GM23338 (cell line): ENCODE measurements around the gene ZMAT3. TPM values are rescaled to one million over a fixed set of nuclear protein-coding genes. Genes with fewer than 3 reads are reported as not detected.

ENCODE experiments used
- ATAC-seq: fragments of 200-7000 bp; cut with Tn5 transposase; 3 replicates; pipeline ENCODE4 v1.9.1; 2020
- DNase-seq: peaks from one replicate; pipeline ENCODE4 v3.0.0-alpha.2; 2015; ENCODE audit warnings: low spot score
- H2AFZ ChIP-seq: fragments of 200-600 bp; sonication (generic); 2 replicates; pipeline ENCODE4 v1.8.0; 2016; ENCODE audit warnings: antibody characterized with exemption, mild to moderate bottlenecking, moderate library complexity
- H3F3A ChIP-seq: fragments of 200-600 bp; sonication (generic); replicated peaks from 2 replicates; pipeline ENCODE4 v1.8.0; 2017; ENCODE audit warnings: antibody characterized with exemption, mixed run types, low read depth
- H3K27ac ChIP-seq: fragments of 200-600 bp; sonication (generic); 2 replicates; pipeline ENCODE4 v1.6.1; 2016; ENCODE audit warnings: low read depth
- H3K27me3 ChIP-seq: fragments of 200-600 bp; sonication (generic); 2 replicates; pipeline ENCODE4 v1.8.0; 2016; ENCODE audit warnings: mild to moderate bottlenecking, mixed run types, moderate library complexity; ENCODE audit not compliant: insufficient read depth
- H3K36me3 ChIP-seq: fragments of 200-600 bp; sonication (generic); 2 replicates; pipeline ENCODE4 v1.8.0; 2016; ENCODE audit warnings: mild to moderate bottlenecking; ENCODE audit not compliant: insufficient read depth
- H3K4me1 ChIP-seq: fragments of 200-600 bp; sonication (generic); 2 replicates; pipeline ENCODE4 v1.8.0; 2016; ENCODE audit warnings: mild to moderate bottlenecking, moderate library complexity; ENCODE audit not compliant: insufficient read depth
- H3K4me2 ChIP-seq: fragments of 200-600 bp; sonication (generic); 2 replicates; pipeline ENCODE4 v1.7.1; 2017; ENCODE audit warnings: mixed run types
- H3K4me3 ChIP-seq: fragments of 200-600 bp; sonication (generic); 2 replicates; pipeline ENCODE4 v1.6.1; 2016; ENCODE audit warnings: mixed run types
- H3K79me2 ChIP-seq: fragments of 200-600 bp; sonication (generic); replicated peaks from 2 replicates; pipeline ENCODE4 v1.8.0; 2017; ENCODE audit warnings: mild to moderate bottlenecking; ENCODE audit not compliant: insufficient read depth
- H3K9me2 ChIP-seq: fragments of 200-600 bp; sonication (generic); 2 replicates; pipeline ENCODE4 v1.8.0; 2017; ENCODE audit not compliant: insufficient read depth
- H4K20me1 ChIP-seq: fragments of 200-600 bp; sonication (generic); replicated peaks from 2 replicates; pipeline ENCODE4 v1.8.0; 2017; ENCODE audit warnings: mild to moderate bottlenecking; ENCODE audit not compliant: insufficient read depth
- H3K27ac Mint-ChIP-seq: 2 replicates; pipeline ENCODE4 v1.8.0; 2020; ENCODE audit warnings: inconsistent platforms, mild to moderate bottlenecking, moderate library complexity, mixed read lengths
- H3K27me3 Mint-ChIP-seq: 3 replicates; pipeline ENCODE4 v1.8.0; 2022; ENCODE audit warnings: low read depth, mild to moderate bottlenecking, moderate library complexity, mixed read lengths, inconsistent platforms; ENCODE audit not compliant: insufficient read depth, poor library complexity
- H3K36me3 Mint-ChIP-seq: 3 replicates; pipeline ENCODE4 v1.8.0; 2021; ENCODE audit warnings: low read depth, mild to moderate bottlenecking, inconsistent platforms, moderate library complexity, mixed read lengths
- H3K4me1 Mint-ChIP-seq: 3 replicates; pipeline ENCODE4 v1.8.0; 2020; ENCODE audit warnings: mild to moderate bottlenecking, inconsistent platforms, mixed read lengths
- H3K4me3 Mint-ChIP-seq: 3 replicates; pipeline ENCODE4 v1.8.0; 2021; ENCODE audit warnings: moderate library complexity, mild to moderate bottlenecking, inconsistent platforms, mixed read lengths
- H3K9me3 Mint-ChIP-seq: 3 replicates; pipeline ENCODE4 v1.8.0; 2020; ENCODE audit warnings: moderate library complexity, mild to moderate bottlenecking, inconsistent platforms, mixed read lengths
- CREB1 ChIP-seq: fragments of 250-450 bp; sonication (Bioruptor Pico); IDR thresholded peaks from 2 replicates; pipeline ENCODE4 v1.5.0; 2020; ENCODE audit warnings: low read depth, mild to moderate bottlenecking, moderate library complexity
- EZH2 ChIP-seq: fragments of 200-600 bp; sonication (generic); IDR thresholded peaks from one replicate; pipeline ENCODE4 v1.8.0; 2017; ENCODE audit warnings: antibody characterized with exemption, mild to moderate bottlenecking, low read depth; ENCODE audit not compliant: unreplicated experiment
- EZH2phosphoT487 ChIP-seq: fragments of 200-600 bp; sonication (generic); IDR thresholded peaks from one replicate; pipeline ENCODE4 v1.8.1; 2018; ENCODE audit warnings: antibody characterized with exemption; ENCODE audit not compliant: unreplicated experiment
- JUNB ChIP-seq: IDR thresholded peaks from one replicate; pipeline ENCODE4 v1.6.1; 2016; ENCODE audit warnings: antibody characterized with exemption; ENCODE audit not compliant: unreplicated experiment
- NANOG ChIP-seq: IDR thresholded peaks from 2 replicates; pipeline ENCODE4 v1.6.1; 2016; ENCODE audit warnings: antibody characterized with exemption, borderline replicate concordance
- POLR2AphosphoS5 ChIP-seq: IDR thresholded peaks from 2 replicates; pipeline ENCODE4 v1.6.1; 2016; ENCODE audit warnings: antibody characterized with exemption, low read depth
- STAT1 ChIP-seq: IDR thresholded peaks from one replicate; pipeline ENCODE4 v1.6.1; 2016; ENCODE audit warnings: antibody characterized with exemption; ENCODE audit not compliant: unreplicated experiment
- ZNF114 ChIP-seq: fragments of 250-450 bp; sonication (Bioruptor Pico); IDR thresholded peaks from 2 replicates; pipeline ENCODE4 v1.5.0; 2020; ENCODE audit warnings: mild to moderate bottlenecking, moderate library complexity
- ZNF331 ChIP-seq: fragments of 250-450 bp; sonication (Bioruptor Pico); IDR thresholded peaks from 2 replicates; pipeline ENCODE4 v1.5.0; 2020; ENCODE audit warnings: low read depth, mild to moderate bottlenecking, moderate library complexity
- polyA plus RNA-seq: library from polyadenylated mRNA; unstranded; fragments of >200 nt; fragmentation: Nextera tagmentation; extraction: Ambion mirVana; gene quantifications from 2 replicates; pipeline ENCODE4 v1.2.1, GENCODE V29; 2016
- total RNA-seq: library from RNA; depleted of rRNA; stranded (reverse); fragments of >200 nt; shearing (Covaris generic); gene quantifications from 2 replicates; pipeline ENCODE4 v1.2.3, GENCODE V29; 2014
- TF ChIP-seq, protein P1 (sequence below): IDR thresholded peaks from one replicate; pipeline ENCODE4 v1.6.1; 2018; ENCODE audit warnings: antibody characterized with exemption; ENCODE audit not compliant: unreplicated experiment
- TF ChIP-seq, protein P2 (sequence below): fragments of 250-450 bp; sonication (Bioruptor Pico); IDR thresholded peaks from 2 replicates; pipeline ENCODE4 v1.5.0; 2020; ENCODE audit warnings: mild to moderate bottlenecking, moderate library complexity
- TF ChIP-seq, protein P3 (sequence below): IDR thresholded peaks from 2 replicates; pipeline ENCODE4 v1.6.1; 2016; ENCODE audit warnings: antibody characterized with exemption
- TF ChIP-seq, protein P4 (sequence below), 2 experiments: fragments of 200-600 bp in 1 of 2; sonication (generic) in 1 of 2; conservative IDR thresholded peaks; 2 replicates each; pipeline versions ENCODE4 v1.5.1 to v1.6.1; 2016 to 2017; ENCODE audit warnings: antibody characterized with exemption in 2 of 2, low read depth in 2 of 2, mild to moderate bottlenecking in 2 of 2, moderate library complexity in 1 of 2

The ZMAT3 gene
- total and polyA plus RNA-seq, 2 experiments from 2014 or later, result 10.0 to 17.3 TPM

DNA sequence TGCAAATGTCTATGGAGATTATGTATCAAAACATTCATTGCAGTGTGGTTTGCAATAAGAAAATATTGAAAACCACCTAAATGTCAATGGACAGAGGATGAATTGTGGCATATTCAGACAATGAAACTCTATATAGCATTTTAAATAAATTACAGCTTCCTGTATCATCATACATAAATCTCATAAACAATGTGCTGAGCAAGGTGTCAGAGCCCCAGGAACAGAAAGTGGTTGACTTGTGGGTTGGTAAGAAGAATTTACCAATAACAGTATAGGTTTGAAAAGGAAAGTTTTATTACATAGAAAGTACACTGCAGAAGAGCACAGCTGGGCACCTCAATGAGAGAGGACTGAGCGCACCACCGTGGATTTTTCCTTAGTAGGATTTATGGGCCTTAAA, 75.2 kb downstream of the ZMAT3 start:
- no peak overlapping the region for H3K4me3 Mint-ChIP-seq
- no peak overlapping the region for H3K27ac Mint-ChIP-seq
- TF ChIP-seq, protein P1, sequence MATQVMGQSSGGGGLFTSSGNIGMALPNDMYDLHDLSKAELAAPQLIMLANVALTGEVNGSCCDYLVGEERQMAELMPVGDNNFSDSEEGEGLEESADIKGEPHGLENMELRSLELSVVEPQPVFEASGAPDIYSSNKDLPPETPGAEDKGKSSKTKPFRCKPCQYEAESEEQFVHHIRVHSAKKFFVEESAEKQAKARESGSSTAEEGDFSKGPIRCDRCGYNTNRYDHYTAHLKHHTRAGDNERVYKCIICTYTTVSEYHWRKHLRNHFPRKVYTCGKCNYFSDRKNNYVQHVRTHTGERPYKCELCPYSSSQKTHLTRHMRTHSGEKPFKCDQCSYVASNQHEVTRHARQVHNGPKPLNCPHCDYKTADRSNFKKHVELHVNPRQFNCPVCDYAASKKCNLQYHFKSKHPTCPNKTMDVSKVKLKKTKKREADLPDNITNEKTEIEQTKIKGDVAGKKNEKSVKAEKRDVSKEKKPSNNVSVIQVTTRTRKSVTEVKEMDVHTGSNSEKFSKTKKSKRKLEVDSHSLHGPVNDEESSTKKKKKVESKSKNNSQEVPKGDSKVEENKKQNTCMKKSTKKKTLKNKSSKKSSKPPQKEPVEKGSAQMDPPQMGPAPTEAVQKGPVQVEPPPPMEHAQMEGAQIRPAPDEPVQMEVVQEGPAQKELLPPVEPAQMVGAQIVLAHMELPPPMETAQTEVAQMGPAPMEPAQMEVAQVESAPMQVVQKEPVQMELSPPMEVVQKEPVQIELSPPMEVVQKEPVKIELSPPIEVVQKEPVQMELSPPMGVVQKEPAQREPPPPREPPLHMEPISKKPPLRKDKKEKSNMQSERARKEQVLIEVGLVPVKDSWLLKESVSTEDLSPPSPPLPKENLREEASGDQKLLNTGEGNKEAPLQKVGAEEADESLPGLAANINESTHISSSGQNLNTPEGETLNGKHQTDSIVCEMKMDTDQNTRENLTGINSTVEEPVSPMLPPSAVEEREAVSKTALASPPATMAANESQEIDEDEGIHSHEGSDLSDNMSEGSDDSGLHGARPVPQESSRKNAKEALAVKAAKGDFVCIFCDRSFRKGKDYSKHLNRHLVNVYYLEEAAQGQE, result no peak
- TF ChIP-seq JUNB, result no peak
- no peak for TF ChIP-seq ZNF331
- TF ChIP-seq, protein P2, sequence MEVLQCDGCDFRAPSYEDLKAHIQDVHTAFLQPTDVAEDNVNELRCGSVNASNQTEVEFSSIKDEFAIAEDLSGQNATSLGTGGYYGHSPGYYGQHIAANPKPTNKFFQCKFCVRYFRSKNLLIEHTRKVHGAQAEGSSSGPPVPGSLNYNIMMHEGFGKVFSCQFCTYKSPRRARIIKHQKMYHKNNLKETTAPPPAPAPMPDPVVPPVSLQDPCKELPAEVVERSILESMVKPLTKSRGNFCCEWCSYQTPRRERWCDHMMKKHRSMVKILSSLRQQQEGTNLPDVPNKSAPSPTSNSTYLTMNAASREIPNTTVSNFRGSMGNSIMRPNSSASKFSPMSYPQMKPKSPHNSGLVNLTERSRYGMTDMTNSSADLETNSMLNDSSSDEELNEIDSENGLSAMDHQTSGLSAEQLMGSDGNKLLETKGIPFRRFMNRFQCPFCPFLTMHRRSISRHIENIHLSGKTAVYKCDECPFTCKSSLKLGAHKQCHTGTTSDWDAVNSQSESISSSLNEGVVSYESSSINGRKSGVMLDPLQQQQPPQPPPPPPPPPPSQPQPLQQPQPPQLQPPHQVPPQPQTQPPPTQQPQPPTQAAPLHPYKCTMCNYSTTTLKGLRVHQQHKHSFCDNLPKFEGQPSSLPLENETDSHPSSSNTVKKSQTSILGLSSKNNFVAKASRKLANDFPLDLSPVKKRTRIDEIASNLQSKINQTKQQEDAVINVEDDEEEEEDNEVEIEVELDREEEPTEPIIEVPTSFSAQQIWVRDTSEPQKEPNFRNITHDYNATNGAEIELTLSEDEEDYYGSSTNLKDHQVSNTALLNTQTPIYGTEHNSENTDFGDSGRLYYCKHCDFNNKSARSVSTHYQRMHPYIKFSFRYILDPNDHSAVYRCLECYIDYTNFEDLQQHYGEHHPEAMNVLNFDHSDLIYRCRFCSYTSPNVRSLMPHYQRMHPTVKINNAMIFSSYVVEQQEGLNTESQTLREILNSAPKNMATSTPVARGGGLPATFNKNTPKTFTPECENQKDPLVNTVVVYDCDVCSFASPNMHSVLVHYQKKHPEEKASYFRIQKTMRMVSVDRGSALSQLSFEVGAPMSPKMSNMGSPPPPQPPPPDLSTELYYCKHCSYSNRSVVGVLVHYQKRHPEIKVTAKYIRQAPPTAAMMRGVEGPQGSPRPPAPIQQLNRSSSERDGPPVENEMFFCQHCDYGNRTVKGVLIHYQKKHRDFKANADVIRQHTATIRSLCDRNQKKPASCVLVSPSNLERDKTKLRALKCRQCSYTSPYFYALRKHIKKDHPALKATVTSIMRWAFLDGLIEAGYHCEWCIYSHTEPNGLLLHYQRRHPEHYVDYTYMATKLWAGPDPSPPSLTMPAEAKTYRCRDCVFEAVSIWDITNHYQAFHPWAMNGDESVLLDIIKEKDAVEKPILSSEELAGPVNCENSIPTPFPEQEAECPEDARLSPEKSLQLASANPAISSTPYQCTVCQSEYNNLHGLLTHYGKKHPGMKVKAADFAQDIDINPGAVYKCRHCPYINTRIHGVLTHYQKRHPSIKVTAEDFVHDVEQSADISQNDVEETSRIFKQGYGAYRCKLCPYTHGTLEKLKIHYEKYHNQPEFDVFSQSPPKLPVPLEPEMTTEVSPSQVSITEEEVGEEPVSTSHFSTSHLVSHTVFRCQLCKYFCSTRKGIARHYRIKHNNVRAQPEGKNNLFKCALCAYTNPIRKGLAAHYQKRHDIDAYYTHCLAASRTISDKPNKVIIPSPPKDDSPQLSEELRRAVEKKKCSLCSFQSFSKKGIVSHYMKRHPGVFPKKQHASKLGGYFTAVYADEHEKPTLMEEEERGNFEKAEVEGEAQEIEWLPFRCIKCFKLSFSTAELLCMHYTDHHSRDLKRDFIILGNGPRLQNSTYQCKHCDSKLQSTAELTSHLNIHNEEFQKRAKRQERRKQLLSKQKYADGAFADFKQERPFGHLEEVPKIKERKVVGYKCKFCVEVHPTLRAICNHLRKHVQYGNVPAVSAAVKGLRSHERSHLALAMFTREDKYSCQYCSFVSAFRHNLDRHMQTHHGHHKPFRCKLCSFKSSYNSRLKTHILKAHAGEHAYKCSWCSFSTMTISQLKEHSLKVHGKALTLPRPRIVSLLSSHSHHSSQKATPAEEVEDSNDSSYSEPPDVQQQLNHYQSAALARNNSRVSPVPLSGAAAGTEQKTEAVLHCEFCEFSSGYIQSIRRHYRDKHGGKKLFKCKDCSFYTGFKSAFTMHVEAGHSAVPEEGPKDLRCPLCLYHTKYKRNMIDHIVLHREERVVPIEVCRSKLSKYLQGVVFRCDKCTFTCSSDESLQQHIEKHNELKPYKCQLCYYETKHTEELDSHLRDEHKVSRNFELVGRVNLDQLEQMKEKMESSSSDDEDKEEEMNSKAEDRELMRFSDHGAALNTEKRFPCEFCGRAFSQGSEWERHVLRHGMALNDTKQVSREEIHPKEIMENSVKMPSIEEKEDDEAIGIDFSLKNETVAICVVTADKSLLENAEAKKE (CRISPR knock-in tag), result no peak
- TF ChIP-seq EZH2, result no peak
- TF ChIP-seq POLR2AphosphoS5, result no peak
- no peak for TF ChIP-seq CREB1 (CRISPR knock-in tag)
- no peak for TF ChIP-seq NANOG
- TF ChIP-seq, protein P3, sequence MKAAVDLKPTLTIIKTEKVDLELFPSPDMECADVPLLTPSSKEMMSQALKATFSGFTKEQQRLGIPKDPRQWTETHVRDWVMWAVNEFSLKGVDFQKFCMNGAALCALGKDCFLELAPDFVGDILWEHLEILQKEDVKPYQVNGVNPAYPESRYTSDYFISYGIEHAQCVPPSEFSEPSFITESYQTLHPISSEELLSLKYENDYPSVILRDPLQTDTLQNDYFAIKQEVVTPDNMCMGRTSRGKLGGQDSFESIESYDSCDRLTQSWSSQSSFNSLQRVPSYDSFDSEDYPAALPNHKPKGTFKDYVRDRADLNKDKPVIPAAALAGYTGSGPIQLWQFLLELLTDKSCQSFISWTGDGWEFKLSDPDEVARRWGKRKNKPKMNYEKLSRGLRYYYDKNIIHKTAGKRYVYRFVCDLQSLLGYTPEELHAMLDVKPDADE, result no peak
- no peak for TF ChIP-seq EZH2phosphoT487
- no peak for TF ChIP-seq ZNF114 (CRISPR knock-in tag)
- TF ChIP-seq, protein P4, sequence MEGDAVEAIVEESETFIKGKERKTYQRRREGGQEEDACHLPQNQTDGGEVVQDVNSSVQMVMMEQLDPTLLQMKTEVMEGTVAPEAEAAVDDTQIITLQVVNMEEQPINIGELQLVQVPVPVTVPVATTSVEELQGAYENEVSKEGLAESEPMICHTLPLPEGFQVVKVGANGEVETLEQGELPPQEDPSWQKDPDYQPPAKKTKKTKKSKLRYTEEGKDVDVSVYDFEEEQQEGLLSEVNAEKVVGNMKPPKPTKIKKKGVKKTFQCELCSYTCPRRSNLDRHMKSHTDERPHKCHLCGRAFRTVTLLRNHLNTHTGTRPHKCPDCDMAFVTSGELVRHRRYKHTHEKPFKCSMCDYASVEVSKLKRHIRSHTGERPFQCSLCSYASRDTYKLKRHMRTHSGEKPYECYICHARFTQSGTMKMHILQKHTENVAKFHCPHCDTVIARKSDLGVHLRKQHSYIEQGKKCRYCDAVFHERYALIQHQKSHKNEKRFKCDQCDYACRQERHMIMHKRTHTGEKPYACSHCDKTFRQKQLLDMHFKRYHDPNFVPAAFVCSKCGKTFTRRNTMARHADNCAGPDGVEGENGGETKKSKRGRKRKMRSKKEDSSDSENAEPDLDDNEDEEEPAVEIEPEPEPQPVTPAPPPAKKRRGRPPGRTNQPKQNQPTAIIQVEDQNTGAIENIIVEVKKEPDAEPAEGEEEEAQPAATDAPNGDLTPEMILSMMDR (conservative IDR thresholded peaks at IDR 0.05; ENCODE audit: low read depth in 2 of 2), result no peak
- TF ChIP-seq STAT1, result no peak
- no peaks in the 10 kb centered on the region for H4K20me1 ChIP-seq
- H3K36me3 Mint-ChIP-seq, result peaks cover 6% of the 10 kb centered on the region; the same call in 2 of the 3 replicates
- peaks cover 9% of the 10 kb centered on the region for H3K9me3 Mint-ChIP-seq
- no peak overlapping the region for H2AFZ ChIP-seq
- H3K4me3 ChIP-seq, result no peak overlapping the region
- no peaks in the 10 kb centered on the region for H3F3A ChIP-seq
- H3K4me1 Mint-ChIP-seq, result no peaks in the 10 kb centered on the region; the same call in 2 of the 3 replicates
- peaks cover 3% of the 10 kb centered on the region for H3K9me2 ChIP-seq
- ATAC-seq (no peak), DNase-seq (no peak)
- H3K4me2 ChIP-seq, result no peak overlapping the region
- H3K79me2 ChIP-seq, result no peaks in the 10 kb centered on the region
- no peaks in the 10 kb centered on the region for H3K4me1 ChIP-seq
- no peaks in the 10 kb centered on the region for H3K36me3 ChIP-seq
- no peaks in the 10 kb centered on the region for H3K27me3 ChIP-seq
- no peak overlapping the region for H3K27ac ChIP-seq
- H3K27me3 Mint-ChIP-seq, result peaks cover 3% of the 10 kb centered on the region
